HFF-Myc (cell line): ENCODE results near the gene SPAG17.

ENCODE experiments used
- DNase-seq: peaks from one replicate; pipeline ENCODE4 v3.0.0-alpha.2; 2011; ENCODE audit warnings: low read depth; ENCODE audit errors: extremely low read depth
- H3K4me3 ChIP-seq: replicated peaks from 2 replicates; pipeline ENCODE4 v1.5.1; 2011; ENCODE audit warnings: low read depth, mild to moderate bottlenecking, control low read depth, low read length
- TF ChIP-seq, protein P1 (sequence below): IDR thresholded peaks from 2 replicates; pipeline ENCODE4 v1.5.1; 2012; ENCODE audit warnings: mild to moderate bottlenecking, low read depth, low read length, control low read depth; ENCODE audit errors: missing control alignments

The SPAG17 gene

DNA sequence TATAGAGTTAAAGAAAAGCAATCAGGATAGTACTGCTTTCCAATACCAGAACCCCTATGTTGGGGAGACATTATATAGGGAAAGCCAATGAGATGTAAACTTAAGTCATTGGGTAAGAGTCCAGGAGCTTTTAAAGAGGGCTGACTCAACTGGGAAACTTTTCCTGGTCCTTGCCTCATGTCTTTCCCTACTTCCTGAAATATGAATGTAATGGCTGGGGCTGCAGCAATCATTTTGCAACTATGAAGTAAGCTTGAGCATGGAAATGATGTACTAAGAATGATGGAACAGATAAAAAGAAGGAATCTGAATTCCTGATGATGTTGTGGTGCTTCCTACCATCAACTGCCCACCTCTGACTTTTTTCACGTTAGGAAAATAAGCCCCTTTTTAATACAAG, 199.8 kb downstream of the SPAG17 start:
- no peak for DNase-seq
- no peak overlapping the region for H3K4me3 ChIP-seq
- TF ChIP-seq, protein P1, sequence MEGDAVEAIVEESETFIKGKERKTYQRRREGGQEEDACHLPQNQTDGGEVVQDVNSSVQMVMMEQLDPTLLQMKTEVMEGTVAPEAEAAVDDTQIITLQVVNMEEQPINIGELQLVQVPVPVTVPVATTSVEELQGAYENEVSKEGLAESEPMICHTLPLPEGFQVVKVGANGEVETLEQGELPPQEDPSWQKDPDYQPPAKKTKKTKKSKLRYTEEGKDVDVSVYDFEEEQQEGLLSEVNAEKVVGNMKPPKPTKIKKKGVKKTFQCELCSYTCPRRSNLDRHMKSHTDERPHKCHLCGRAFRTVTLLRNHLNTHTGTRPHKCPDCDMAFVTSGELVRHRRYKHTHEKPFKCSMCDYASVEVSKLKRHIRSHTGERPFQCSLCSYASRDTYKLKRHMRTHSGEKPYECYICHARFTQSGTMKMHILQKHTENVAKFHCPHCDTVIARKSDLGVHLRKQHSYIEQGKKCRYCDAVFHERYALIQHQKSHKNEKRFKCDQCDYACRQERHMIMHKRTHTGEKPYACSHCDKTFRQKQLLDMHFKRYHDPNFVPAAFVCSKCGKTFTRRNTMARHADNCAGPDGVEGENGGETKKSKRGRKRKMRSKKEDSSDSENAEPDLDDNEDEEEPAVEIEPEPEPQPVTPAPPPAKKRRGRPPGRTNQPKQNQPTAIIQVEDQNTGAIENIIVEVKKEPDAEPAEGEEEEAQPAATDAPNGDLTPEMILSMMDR, result no peak

DNA sequence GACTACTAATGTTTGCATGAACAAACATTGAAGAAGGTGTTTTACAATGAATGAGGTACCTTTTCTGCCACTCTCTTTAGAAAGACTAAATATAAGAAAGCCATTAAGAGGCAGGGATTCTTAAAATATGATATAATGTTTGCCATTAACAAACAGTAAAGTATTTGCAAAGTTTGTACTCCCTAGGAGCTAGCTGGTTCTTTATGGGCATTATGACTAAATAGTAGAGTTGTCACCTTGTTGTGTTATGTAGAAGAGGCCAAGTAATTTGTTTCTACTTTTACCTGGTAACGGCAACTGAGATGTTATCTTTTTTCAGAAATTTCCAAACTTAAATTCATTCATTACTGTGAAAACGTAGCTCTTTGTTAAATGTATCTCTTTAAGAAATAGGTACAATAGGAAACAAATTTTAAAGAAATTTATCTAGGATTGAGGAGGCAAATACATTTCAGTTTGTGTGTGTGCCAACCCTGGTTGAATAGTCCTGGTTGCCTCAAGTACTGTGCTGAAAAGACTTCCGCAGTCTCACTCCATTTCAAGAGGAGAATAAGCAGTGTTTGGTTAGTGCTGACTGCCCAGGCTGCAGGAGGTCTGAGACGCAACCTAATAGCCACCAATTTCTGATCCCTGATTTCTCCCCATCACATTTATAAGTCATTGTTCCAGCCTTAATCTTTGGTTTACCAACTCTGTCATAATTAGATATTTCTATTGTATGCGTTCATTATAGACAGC, 203.4 kb downstream of the SPAG17 start:
- H3K4me3 ChIP-seq, result no peak overlapping the region
- no peak for DNase-seq
- TF ChIP-seq, protein P1, result no peak

DNA sequence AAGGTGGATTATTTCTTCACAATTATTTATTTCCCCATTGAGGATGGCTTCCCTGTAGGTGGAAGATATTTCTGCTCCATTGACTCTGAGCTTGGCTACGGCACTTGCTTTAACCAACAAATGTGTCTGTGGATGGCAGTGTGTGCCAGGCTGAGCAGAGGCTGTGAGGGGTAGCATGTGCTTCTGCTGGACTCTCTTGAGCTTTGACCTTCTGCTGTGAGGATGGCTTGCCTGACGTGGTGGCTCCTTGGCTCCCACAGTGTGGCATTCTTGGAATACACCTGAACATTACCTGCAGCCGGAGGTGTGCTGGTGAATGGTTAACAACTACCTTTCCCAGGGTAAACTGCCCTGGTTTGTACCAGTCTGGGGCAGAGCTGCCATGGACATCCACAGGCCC, 208.6 kb downstream of the SPAG17 start:
- TF ChIP-seq, protein P1, result no peak
- DNase-seq, result no peak
- H3K4me3 ChIP-seq, result no peak overlapping the region

DNA sequence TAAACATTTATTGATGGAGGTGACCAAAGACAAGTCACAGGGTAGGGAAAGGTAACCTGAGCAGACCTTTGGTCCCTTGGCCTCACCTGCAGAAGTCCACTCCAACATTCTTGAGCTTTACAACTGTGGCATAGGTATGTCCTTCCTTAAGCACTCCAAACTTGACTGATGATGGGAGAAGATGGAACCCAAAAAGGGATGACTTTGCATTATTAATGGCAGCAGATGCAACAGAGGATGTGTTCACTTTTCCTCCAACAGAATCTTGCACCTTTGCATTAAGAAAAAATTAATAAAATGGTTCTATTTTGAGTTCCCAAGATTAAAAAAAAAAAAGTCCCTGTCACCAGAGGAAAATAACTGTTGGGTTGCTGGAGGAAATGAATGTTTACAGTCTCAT, 213.3 kb downstream of the SPAG17 start:
- H3K4me3 ChIP-seq, result no peak overlapping the region
- TF ChIP-seq, protein P1, result no peak
- DNase-seq, result no peak

- H3K4me3 ChIP-seq, result no peak overlapping the region
- TF ChIP-seq, protein P1, result no peak
- DNase-seq, result no peak
Observed at GRCh38 chr1:117970252-117970651, 214.8 kb downstream of the SPAG17 start.

GRCh38 chr1:117967881-117968280, 217.1 kb downstream of the SPAG17 start:
- H3K4me3 ChIP-seq, result no peak overlapping the region
- peak; percentile 24 for DNase-seq
- TF ChIP-seq, protein P1, result no peak

GRCh38 chr1:117967477-117967876, 217.6 kb downstream of the SPAG17 start:
- TF ChIP-seq, protein P1, result peak; percentile 16
- no peak overlapping the region for H3K4me3 ChIP-seq
- peak; percentile 47 for DNase-seq
